ENCODE data around the gene GIMAP6.

GRCh38 chr7:150620617-150621371, 11.4 kb downstream of the GIMAP6 start:
- no peak for TF ChIP-seq RAD21 (conservative IDR thresholded peaks at IDR 0.05 in 1 of 2, IDR thresholded peaks at IDR 0.05 in 1 of 2)
- no peak for TF ChIP-seq GATA3 (IDR thresholded peaks at IDR 0.05; ENCODE audit: borderline replicate concordance)
- TF ChIP-seq CTCF (IDR thresholded peaks at IDR 0.05) = no peak
- TF ChIP-seq POLR2A (IDR thresholded peaks at IDR 0.05; ENCODE audit: low read length) = no peak
- TF ChIP-seq ELK1 (IDR thresholded peaks at IDR 0.05; ENCODE audit: low read depth, low read length) = no peak
- no peak for TF ChIP-seq JUN (IDR thresholded peaks at IDR 0.05)
- no peak for TF ChIP-seq KDM1A (IDR thresholded peaks at IDR 0.05; ENCODE audit: low read depth)
- TF ChIP-seq RCOR1 (IDR thresholded peaks at IDR 0.05; ENCODE audit: low read depth, low read length) = no peak
- TF ChIP-seq EP300 (IDR thresholded peaks at IDR 0.05) = no peak
- TF ChIP-seq MAFK (IDR thresholded peaks at IDR 0.05; ENCODE audit: partially characterized antibody) = no peak
